Activated T-cell treated with anti-CD3 and anti-CD28 coated beads, Interleukin-2, amount 50 U/mL, for 72 hours (primary cell): Measurements from ENCODE around the gene ARMCX1. TPM values are rescaled to one million over a fixed set of nuclear protein-coding genes. Genes with fewer than 3 reads are reported as not detected.

Experiments used
- total RNA-seq, 2 donors: library from RNA; stranded (reverse); gene quantifications; one replicate each; pipeline ENCODE4 v1.2.3, GENCODE V29; 2022

ARMCX1 gene
- total RNA-seq, 2 donors from 2014 or later = 2.8 to 3.3 TPM

Other genes with a start within 250 kb of the ARMCX1 start
- gene TIMM8A, start 201.8 kb upstream of the ARMCX1 start, total RNA-seq = 10 to 100 TPM; 13.8 to 15.7 TPM
- 1 to 10 TPM; 1.7 to 1.9 TPM for gene BTK, start 164.4 kb upstream of the ARMCX1 start, total RNA-seq
- gene RPL36A, start 159.5 kb upstream of the ARMCX1 start, total RNA-seq = 100 to 1,000 TPM; 221 to 294 TPM
- gene GLA, start 142.6 kb upstream of the ARMCX1 start, total RNA-seq = 10 to 100 TPM; 43.7 to 48.1 TPM
- gene HNRNPH2, start 142.3 kb upstream of the ARMCX1 start, total RNA-seq = 10 to 100 TPM; 15.0 to 17.8 TPM
- gene ARMCX4, start 65.1 kb upstream of the ARMCX1 start, total RNA-seq = 10 to 100 TPM in 1 of 2 donors, 1 to 10 TPM in 1; 7.7 to 10.0 TPM
- gene ARMCX6, start 67.5 kb downstream of the ARMCX1 start, total RNA-seq = 10 to 100 TPM; 68.5 to 75.8 TPM
- gene ARMCX3, start 72.6 kb downstream of the ARMCX1 start, total RNA-seq = 10 to 100 TPM; 37.0 to 49.1 TPM
- 10 to 100 TPM in 1 of 2 donors, 1 to 10 TPM in 1; 10.0 to 23.8 TPM for gene ARMCX2, start 109.3 kb downstream of the ARMCX1 start, total RNA-seq